Measurements from ENCODE around the gene DOK7.

Gene DOK7

DNA sequence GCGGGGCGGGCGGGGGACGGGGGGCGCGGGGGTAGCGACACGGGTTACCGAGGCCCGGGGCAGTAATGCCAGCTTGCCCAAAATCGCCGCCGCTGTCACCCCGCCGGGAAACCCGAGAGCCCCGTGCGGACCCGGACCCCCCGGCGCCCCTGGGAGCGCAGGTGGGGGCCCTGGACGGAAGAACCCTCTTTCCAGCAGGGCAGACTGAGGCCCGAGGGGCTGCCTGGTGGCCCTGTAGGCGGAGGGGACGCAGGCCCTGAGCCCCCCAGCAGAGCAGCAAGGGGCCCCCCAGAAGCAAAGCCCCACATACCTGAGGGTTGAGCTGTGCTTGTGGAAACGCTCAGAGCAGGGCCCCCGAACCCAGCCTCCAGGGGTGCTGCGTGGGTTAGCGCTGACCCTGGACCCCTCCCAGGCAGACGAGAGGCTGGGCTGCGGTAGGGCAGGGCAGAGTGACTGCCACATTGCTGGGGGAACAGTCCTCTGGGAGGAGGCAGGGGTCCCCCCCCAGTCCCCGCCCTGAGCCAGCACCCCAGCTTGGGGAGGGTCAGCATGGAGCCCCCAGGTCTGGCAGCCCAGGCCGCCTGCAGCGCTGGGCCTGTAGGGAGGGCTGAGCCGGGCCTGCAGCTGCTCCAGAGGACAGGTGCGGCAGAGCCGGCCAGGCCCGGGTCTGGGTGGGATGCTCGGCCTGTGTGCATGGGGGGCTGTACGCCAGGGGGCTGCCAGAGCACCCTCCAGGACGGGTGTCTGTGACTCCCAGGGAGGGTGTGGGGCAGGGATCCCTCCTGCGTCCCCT lies 646 bp downstream of the DOK7 start:
- DNase-seq (ENCODE audit: low read depth) = no peak

GRCh38 chr4:3464349-3464905 lies 1.3 kb downstream of the DOK7 start:
- DNase-seq (ENCODE audit: low read depth) = no peak

DNA sequence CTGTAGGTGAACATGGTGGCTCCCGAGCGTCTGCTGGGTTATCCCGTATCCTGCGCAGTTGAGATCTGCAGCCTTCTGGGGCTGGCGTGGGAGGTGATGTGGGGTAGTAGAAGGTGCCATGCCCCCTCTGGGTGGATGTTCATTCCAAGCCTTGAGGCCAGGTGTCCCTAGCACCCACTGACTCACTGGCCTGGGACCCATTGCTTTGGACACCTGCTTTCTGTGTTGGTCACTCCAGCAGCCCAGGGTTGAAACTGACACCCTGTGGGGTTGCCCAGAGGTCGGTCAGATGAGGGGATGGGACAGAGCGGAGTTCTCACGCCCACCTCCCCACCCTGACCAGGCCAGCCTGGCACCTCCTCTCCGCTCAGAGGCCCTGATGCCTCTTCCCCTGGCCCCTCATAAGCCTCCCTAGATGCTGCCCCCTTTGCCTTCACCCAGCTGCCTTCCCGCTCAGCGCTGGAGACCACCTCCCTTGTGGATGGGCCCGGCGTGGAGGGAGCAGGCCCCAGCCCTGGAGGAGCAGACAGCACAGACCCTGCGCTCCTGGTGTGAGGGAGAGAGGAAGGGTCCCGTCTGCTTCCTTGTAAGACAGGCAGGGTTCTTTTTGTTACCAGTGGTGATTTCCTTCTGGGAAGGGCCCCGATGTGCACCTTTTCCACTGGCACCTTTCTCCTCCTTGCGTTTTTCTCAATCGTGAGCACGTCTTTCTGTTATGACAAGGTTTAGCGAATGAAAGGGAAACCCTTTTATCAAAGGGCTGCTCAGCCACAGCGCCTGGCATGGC lies 2.0 kb downstream of the DOK7 start:
- no peak for DNase-seq (ENCODE audit: low read depth)

DNA sequence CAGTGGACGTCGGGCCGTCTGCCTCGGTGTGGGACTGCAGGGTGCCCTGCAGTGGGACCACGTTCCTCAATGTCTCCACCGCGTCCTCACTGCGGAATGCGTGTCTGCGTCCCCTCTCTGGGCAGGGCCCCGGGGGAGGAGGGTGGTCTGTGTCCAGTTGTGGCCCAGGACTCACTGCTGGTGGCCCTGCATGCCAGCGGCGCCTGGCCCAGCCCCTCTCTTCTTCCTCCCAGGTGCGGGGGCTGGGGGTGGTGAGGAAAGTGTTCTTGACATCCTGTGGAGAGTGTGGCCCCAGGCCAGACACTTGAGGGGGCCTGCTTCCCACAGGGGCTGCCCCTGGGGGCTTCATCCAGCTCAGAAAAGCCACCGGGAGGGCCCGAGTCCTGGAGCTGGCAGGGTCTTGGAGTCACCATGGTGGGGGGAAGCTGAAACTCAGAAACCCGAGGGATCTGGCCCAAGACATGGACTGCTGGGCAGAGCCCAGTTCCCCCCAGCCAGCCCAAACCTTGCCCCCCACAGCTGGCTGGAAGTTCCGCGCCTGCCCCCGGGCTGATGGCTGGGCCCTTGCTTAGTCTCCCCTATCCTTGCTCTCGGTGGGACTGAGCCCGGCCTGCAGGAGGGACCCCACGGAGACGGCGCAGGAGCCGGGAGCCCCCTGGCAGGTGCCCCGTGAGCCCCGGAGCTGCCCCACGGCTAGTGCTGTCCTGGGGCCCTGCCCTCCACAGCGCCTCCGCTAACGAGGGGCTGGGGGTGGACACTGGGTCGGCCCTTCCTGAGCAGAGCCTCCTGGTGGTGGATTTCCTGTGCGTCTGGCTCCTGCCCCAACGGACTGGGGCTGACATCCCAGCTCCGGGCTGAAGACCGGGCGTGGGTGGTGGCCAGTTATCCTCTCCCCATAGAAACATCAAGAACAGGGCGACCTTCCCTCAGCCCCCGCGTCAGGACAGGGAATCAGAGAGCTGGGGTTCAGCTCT lies 2.9 kb downstream of the DOK7 start:
- no peak for DNase-seq (ENCODE audit: low read depth)

DNA sequence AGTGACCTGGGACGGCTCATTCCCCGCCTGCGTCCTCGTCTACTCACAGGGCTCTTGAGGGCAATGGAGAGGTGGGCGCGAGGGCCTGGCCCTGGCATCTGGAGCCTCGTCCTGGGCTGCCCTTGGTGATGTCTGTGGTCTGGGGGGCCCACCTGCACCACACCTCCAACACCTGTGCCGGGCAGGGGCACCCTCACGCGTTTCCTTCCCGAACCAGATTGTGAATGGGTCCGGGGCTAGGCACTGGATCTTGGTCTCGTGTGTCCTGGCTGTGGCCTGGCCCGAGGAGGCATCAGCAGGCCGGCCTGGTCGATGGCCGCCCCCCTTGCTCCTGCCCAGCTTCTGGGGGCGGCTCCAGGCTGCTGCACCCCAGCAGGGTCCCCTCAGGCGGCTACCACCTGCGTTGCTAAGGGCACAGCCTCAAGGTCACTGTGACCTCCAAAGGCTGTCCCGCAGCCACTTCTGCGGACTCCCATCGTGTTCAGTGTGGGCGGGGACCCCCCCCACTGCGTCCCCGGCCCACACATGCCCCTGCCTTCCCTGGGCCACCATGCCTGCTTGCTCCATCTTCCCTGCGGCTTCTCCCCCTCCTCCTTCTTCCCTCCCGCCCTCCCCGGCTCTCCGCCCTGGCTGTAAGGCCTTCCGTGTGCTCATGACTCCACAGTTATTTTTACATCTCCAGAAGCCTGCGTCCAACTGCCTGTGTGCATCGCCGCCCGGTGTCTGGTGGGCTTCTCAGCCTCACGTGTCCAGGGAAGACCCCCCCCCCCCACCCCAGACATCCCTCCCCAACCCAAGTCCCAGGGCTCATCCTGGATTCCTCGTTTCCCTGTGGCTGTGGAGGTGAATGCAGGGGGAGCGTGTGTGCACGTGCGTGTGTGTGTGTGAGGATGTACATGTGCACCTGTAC lies 3.8 kb downstream of the DOK7 start:
- no peak for DNase-seq (ENCODE audit: low read depth)

DNA sequence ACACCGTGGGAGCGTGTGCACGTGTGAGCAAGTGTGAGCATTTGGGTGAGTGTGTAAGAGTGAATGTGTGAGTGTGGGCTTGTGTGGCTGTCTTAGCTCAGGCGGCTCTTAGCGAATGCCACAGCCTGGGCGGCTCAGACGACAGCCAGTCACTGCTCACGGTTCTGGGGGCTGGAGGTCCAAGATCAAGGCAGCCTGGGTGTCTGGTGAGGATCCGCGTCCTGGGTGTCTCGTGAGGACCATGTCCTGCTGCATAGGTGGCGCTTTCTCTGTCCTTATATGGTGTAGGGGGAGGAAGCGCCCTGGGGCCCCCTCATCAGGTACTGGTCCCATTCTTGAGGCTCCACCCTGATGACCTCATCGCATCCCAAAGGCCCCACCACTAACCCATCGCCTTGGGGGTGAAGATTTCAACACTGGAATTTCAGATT lies 4.5 kb downstream of the DOK7 start:
- no peak for DNase-seq (ENCODE audit: low read depth)

GRCh38 chr4:3468154-3468553 lies 5.0 kb downstream of the DOK7 start:
- DNase-seq (ENCODE audit: low read depth) = no peak

DNA sequence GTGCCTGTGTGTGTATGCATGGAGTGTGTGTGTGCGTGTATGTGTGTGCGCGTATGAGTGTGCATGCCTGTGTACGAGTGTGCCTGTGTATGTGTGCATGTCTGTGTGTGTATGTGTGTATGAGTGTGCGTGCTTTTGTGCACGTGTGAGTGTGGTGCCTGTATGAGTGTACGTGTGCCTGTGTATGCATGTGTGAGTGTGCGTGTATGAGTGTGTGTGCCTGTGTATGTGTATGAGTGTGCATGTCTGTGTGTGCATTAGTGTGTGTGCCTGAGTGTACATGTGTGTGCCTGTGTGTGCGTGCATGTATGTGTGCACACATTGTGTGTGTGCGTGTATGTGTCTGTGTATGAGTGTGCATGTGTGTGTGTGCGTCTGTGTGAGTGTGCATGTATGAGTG lies 5.7 kb downstream of the DOK7 start:
- no peak for DNase-seq (ENCODE audit: low read depth)

DNA sequence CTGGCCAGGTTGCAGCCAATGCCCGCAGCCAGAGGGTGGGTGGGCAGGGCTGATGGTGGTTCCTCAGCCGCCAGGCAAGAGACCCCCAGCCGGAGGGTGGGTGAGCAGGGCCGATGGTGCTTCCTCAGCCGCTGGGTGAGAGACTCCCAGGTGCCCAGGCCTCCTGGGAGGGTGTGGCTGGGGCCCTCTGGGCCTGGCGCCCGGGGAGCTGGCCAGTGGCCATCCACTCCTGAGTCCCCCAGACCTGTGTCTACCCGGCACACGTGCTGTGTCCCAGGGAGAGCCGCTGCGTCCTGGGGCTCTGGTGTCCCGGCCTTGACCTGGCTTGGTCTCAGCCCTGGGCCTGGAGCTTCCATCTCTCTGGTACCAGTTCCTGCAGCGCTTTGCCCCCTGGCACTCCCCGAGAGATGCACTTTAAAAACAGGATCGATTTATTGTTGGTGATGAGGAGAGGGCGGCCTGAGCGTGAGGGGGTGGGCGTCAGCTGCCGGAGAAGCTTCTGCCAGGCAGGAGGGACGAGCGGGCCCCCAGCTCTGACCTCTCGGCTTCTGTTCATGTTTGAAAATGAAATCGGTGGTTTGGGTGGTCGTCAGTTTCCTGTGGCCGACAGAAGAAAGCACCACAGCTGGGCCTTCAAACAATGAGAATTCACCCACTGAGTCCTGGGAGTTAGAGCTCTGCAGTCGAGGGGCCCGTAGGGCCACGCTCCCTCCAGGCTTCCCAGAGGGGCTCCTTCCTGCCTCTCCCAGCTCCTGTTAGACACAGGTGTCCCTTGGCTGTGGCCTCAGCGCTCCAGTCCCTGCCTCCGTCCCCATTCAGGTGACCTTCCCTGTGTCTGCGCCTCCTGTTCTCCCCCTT lies 6.5 kb downstream of the DOK7 start:
- no peak for DNase-seq (ENCODE audit: low read depth)

GRCh38 chr4:3470244-3471097 lies 7.4 kb downstream of the DOK7 start:
- no peak for DNase-seq (ENCODE audit: low read depth)

- DNase-seq (ENCODE audit: low read depth) = no peak
Observed at GRCh38 chr4:3471098-3471760, 8.1 kb downstream of the DOK7 start.

DNA sequence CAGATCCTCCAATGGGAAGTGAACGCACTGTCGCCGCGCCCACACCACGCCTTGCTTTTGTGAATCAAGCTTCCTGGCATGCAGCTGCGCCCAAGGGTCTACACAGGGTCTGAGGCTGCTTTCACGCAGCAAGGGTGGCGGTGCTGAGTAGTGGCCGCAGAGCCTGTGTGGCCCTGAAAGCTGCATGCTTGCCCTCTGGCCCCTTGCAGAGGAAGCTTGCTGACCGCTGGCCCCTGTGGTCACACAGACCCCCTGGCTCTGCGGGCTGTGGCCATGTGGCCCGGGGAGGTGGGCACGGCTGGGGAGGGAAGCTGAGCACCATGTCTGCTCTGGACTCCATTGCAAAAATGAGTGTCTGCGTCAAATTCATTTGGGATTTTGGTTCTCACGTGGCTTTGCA lies 8.8 kb downstream of the DOK7 start:
- DNase-seq (ENCODE audit: low read depth) = no peak

DNA sequence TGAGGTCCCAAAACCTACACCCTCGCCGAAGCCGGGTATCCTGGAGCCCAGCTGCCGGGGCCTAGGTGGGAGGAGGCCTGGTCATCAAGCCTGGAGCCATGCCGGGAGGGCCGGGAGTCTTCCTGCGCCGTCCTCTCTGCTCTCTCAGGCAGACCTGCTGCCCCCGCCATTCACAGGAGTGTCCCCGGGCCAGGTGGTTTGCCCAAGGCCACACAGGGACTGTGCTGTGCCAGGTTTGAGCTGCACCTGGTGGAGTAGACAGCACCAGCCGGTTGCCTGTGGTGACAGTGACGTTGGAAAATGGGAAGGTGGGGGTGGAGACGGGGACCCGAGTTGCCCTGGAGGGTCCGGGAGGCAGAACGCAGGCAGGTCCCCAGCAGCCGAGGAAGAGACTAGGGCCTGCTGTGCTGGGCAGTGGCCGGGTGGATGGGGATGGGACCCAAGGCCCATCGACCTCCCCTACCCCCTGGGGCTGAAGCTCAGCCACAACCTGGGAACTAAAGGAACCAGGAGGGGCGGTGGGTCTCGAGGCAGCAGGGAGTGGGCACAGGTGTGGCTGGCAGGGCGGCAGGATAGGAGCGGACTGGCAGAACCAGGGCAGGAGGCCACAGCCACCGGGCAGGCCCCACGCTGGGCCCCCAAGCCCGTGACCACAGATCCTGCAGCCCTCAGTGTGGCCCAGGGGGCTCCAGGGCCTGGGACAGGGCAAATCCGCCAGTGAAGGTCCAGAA lies 9.5 kb downstream of the DOK7 start:
- no peak for DNase-seq (ENCODE audit: low read depth)

- no peak for DNase-seq (ENCODE audit: low read depth)
Observed at GRCh38 chr4:3473181-3473950, 10.3 kb downstream of the DOK7 start.

DNA sequence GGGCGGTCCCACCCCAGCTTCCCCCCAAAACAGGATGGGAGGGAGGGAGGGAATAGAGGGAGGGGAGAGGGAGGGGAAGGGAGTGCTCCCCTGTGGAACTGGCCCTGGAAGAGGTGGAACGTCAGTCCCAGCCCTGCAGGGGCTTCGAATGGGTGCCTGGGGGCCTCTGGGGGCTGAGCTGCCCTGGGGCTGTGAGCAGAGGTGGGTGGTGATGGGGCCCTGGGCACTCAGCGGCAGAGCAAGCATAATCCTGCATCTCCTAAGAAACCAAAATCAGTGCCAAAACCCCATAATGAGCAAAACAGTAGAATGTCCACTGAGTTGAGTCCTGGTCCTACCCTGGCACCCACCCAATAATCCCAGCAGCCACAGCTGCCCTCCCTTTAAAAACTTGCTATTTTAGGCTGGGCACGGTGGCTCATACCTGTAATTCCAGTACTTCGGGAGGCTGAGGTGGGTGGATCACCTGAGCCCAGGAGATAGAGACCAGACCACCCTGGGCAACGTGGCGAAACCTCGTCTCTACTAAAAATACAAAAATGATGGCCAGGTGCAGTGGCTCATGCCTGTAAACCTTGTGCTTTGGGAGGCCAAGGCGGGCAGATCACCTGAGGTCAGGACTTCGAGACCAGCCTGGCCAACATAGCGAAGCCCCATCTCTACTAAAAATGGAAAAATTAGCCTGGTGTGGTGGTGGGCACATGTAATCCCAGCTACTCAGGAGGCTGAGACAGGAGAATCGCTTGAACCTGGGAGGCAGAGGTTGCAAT lies 11.1 kb downstream of the DOK7 start:
- DNase-seq (ENCODE audit: low read depth) = no peak

DNA sequence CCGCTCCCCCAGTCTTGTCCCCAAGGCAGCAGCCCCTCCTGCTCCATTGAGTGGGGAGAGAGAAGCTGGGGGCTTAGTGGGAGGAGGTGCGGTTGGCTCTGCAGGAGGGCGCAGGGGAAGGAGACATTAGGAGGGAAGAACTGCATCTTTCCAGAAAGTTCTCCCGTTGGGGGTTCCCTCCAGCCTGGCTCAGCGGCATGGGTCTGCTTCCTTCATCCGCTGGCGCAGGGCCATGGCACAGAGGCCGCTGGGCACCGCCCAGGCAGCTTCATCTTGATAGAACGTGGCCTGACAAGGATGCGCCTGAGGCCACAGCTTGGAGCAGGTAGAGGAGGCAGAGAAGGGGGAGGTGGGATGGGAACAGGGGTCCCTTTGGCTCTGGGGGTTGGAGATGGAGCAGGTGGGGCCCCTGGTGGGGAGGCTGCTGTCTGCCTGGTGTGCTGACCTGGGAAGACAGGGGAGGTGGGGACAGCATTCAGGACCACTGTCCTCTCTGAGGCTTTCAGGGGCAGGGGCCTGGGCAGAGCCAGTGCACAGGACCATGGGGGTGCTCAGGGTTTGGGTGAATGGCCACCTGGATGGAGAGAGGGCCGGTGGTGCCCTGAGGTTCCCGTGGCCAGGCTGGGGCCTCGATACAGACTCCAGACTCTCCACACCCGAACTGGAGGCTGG lies 12.1 kb downstream of the DOK7 start:
- no peak for DNase-seq (ENCODE audit: low read depth)
